SK-MEL-5 (cell line): ENCODE measurements around the gene ADGRA1. TPM values are rescaled to one million over a fixed set of nuclear protein-coding genes. Genes with fewer than 3 reads are reported as not detected.
"Not testable (repeated sequence)": the region's sequence is repeated elsewhere in the genome, so short reads cannot be mapped to it uniquely, and the experiment has no call there.

Source experiments
- DNase-seq: peaks from one replicate; pipeline ENCODE4 v3.0.0-alpha.2; 2016; ENCODE audit warnings: low read depth, low spot score
- in situ Hi-C: cut with HindIII; loops from 2 replicates; pipeline ENCODE4 v1.10.0; 2016; ENCODE audit warnings: low sequenced_read_pairs, high pct_unique_total_duplicates, low pct_unique_long_range_greater_than_20kb
- total RNA-seq: library from RNA; depleted of rRNA; stranded (reverse); fragments of >200 nt; shearing (Covaris generic); gene quantifications from 2 replicates; pipeline ENCODE4 v1.2.3, GENCODE V29; 2014

The ADGRA1 gene
- total RNA-seq, 1 experiment from 2014 or later, result not detected

GRCh38 chr10:133169173-133169947 lies 81.6 kb downstream of the ADGRA1 start:
- in situ Hi-C loops, result no loop called here
- DNase-seq, result no peak

GRCh38 chr10:133170092-133170491 lies 82.4 kb downstream of the ADGRA1 start:
- DNase-seq, result no peak
- in situ Hi-C loops, result no loop called here

- DNase-seq, result no peak
- in situ Hi-C loops, result no loop called here
Observed at GRCh38 chr10:133173860-133174640, 86.3 kb downstream of the ADGRA1 start.

GRCh38 chr10:133174689-133175263 lies 87.1 kb downstream of the ADGRA1 start:
- DNase-seq, result no peak
- in situ Hi-C loops, result no loop called here

DNA sequence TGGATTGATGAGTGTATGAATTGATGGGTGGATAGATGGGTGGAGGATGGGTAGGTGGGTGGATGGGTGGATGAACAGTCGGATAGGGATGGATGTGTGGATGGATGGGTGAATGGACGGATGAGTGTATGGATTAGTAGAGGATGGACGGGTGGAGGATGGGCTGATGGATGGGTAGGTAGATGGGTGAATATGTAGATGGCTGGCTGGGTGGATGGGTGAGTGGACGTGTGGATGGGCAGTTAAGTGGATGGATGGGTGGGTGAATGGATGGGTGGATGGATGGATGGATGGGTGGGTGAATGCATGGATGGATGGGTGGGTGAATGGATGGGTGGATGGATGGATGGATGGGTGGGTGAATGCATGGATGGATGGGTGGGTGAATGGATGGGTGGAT lies 87.9 kb downstream of the ADGRA1 start:
- in situ Hi-C loops, result not testable (repeated sequence)

GRCh38 chr10:133176546-133176945 lies 88.8 kb downstream of the ADGRA1 start:
- in situ Hi-C loops, result no loop called here
- no peak for DNase-seq

More for the DNA sequence above, 87.9 kb downstream of the ADGRA1 start:
- not testable (repeated sequence) for DNase-seq

- in situ Hi-C loops, result no loop called here
- DNase-seq, result no peak
Observed at GRCh38 chr10:133177380-133178157, 89.8 kb downstream of the ADGRA1 start.

- no peak for DNase-seq
Observed at GRCh38 chr10:133178357-133179127, 90.8 kb downstream of the ADGRA1 start.

DNA sequence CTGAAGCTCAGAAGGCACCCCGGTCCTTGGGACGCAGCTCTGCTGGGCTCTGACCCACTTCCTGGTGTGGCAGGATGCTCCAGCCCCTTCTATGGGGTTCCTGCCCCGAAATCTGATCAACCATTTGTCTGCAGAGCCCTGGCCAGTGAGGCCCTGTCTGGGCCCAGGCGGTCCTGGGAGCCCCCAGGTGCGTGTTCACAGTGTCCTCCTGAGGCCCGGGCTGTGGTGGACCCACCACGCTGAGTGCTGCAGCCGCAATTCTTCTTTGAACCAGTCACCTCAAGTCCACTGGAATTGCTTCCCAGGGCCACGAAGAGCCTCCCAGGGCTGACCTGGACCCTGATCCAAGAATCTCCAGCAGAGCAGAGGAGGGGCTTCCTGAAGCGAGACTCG lies 91.4 kb downstream of the ADGRA1 start:
- in situ Hi-C loops, result no loop called here
- DNase-seq, result no peak

More at GRCh38 chr10:133178357-133179127, 90.8 kb downstream of the ADGRA1 start:
- in situ Hi-C loops, result no loop called here

GRCh38 chr10:133179651-133180050 lies 91.9 kb downstream of the ADGRA1 start:
- DNase-seq, result no peak
- in situ Hi-C loops, result no loop called here

DNA sequence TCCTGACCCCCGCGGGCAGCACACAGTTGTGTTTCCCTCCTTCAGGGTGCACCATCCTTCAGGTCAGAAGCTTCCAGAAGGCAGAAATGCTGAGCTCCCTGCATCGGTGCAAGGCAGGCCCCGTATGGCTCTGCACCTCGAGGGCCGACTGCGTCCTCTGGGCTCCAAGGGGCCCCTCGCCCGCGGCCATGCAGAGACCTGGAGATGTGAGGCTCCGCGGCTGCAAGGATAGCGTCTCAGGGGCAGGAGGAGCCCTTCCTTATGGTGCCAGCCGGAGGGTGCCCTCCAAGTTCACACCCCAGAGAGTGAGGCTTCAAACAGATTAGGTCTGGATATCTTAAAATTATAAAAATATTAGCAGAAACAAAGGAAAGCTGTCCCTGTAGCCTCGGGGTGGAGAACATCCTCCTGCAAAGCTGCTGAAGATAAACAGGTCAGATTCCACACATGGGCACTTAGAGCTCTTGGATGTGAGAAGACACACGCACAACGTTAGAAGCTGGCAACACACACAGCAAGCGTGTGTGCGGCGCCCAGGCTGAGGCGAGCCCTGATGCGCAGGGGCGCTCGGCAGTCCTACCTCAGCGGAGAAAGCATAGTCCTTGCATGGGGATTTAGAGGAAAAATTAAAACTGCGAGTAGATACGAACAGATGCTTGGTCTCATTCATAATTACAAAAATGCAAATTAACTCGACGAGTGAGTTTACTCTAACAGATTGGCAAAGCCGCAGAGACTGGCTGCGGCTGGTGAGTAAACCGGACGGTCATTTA lies 92.7 kb downstream of the ADGRA1 start:
- no peak for DNase-seq
- in situ Hi-C loops, result no loop called here

DNA sequence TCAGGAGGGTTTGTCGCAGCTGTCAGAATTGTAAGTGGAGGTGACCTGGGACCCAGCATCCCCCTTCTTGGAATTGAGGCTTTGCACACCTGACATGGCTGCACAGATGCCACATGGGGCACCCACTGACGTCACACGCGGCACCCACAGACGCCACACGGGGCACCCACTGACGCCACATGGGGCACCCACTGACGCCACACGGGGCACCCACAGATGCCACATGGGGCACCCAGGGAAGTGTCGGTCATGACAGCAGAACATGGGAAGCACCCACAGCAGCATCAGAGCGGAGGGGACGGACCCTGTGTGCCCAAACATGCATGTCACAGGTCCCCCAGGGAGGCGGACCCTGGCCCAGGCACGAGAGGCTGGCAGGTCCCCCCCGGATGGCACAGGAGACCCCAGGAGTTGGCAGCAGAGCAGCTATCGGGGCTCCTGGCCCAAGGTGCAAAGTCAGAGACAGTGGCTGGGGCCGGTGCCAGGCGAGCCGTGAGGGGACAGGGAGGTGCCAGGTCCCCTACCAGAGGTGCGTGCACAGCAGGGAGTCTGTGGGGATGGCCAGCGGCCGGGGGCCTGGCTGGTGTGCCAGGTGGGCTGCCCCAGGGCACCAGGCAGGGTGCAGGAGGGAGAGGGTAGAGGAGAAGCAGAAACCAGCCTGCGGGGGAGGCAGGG lies 93.4 kb downstream of the ADGRA1 start:
- in situ Hi-C loops, result no loop called here
- DNase-seq, result no peak
